ENCODE data around the gene TCEANC. TPM values are rescaled to one million over a fixed set of nuclear protein-coding genes. Genes with fewer than 3 reads are reported as not detected.
"Not testable (repeated sequence)": the region's sequence is repeated elsewhere in the genome, so short reads cannot be mapped to it uniquely, and the experiment has no call there.

TCEANC gene
- total RNA-seq, 4 donors from 2014 or later, result 1.3 to 2.6 (median 2.0) TPM

DNA sequence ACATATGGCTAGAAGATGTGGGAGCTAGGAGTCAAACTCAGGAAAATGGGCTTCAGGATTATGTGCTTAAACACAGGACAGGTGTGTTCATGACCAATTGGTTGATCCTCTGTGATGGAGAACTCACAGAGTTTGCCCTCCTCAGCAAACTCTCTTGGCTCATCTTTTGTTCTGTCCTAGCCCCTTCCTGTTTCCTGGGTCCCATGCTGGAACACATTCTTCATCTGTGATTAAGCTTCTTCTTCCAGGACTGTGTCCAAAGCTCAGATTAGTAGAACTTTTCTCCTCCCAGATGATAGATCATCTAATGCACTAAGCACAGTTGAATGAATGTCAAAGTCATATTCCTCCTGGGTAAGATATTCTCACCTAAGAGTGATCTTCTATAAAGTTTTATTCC, 38.8 kb upstream of the TCEANC start:
- Histone ChIP-seq H3K27me3 (no peaks in the 10 kb centered on the region), H3K27ac (no peak overlapping the region), H3K4me1 (peaks cover 0 to 10% (median 0%) of the 10 kb centered on the region in 3 donors), H3K9me3 (no peaks in the 10 kb centered on the region), H3K4me3 (no peak overlapping the region), H3K36me3 (peaks cover 0 to 1% (median 0%) of the 10 kb centered on the region in 3 donors)
- DNase-seq, result no peak
- intact Hi-C loops (cut with DNase I), result no loop called here
- no peak for TF ChIP-seq POLR2A (IDR thresholded peaks at IDR 0.05)
- TF ChIP-seq, protein P1, sequence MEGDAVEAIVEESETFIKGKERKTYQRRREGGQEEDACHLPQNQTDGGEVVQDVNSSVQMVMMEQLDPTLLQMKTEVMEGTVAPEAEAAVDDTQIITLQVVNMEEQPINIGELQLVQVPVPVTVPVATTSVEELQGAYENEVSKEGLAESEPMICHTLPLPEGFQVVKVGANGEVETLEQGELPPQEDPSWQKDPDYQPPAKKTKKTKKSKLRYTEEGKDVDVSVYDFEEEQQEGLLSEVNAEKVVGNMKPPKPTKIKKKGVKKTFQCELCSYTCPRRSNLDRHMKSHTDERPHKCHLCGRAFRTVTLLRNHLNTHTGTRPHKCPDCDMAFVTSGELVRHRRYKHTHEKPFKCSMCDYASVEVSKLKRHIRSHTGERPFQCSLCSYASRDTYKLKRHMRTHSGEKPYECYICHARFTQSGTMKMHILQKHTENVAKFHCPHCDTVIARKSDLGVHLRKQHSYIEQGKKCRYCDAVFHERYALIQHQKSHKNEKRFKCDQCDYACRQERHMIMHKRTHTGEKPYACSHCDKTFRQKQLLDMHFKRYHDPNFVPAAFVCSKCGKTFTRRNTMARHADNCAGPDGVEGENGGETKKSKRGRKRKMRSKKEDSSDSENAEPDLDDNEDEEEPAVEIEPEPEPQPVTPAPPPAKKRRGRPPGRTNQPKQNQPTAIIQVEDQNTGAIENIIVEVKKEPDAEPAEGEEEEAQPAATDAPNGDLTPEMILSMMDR (IDR thresholded peaks at IDR 0.05), result no peak

- TF ChIP-seq, protein P1 (IDR thresholded peaks at IDR 0.05), result no peak
- no peak for TF ChIP-seq POLR2A (IDR thresholded peaks at IDR 0.05)
- Histone ChIP-seq H3K36me3 (peaks cover 0 to 7% (median 0%) of the 10 kb centered on the region in 3 donors), H3K9me3 (peaks cover 0 to 7% (median 0%) of the 10 kb centered on the region in 3 donors), H3K4me3 (no peak overlapping the region), H3K4me1 (no peaks in the 10 kb centered on the region), H3K27me3 (no peaks in the 10 kb centered on the region), H3K27ac (no peak overlapping the region)
- intact Hi-C loops (cut with DNase I), result no loop called here
- DNase-seq, result no peak
- WGBS, 2 donors, result 53 to 80% methylated on average over 1 of the region's 1 CpG
Measured at GRCh38 chrX:13620207-13620606, 32.7 kb upstream of the TCEANC start.

- TF ChIP-seq, protein P1 (IDR thresholded peaks at IDR 0.05), result no peak
- TF ChIP-seq POLR2A (IDR thresholded peaks at IDR 0.05), result no peak
- peaks cover 0 to 7% (median 0%) of the 10 kb centered on the region in 3 donors for H3K9me3 ChIP-seq
- H3K27me3 ChIP-seq, result no peaks in the 10 kb centered on the region
- H3K4me1 ChIP-seq, result no peaks in the 10 kb centered on the region
- intact Hi-C loops (cut with DNase I), result no loop called here
- peaks cover 0 to 7% (median 0%) of the 10 kb centered on the region in 3 donors for H3K36me3 ChIP-seq
- 73 to 87% methylated on average over 3 of the region's 3 CpGs for WGBS, 2 donors
- H3K27ac ChIP-seq, result no peak overlapping the region
- no peak overlapping the region for H3K4me3 ChIP-seq
- no peak for DNase-seq
Measured at GRCh38 chrX:13622401-13622964, 30.5 kb upstream of the TCEANC start.

DNA sequence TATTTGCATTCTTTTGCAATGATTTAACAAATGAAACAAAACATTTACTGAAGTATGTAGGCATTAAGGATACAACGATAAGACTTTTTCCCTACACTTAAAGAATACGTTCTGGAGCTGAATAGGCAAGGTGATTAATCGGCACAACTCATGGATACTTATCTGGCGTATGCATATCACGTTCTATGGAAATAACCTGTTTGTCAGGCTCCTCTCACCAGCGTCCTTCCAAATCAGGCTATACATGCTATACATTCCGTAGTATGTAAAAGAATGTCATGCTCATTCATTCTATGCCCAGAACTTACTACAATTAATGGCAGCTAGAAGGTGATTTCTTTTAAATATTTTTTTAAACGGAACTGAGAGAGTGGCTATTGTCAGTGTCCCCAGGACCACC, 25.6 kb upstream of the TCEANC start:
- 63 to 80% methylated on average over 8 of the region's 8 CpGs for WGBS, 2 donors
- Histone ChIP-seq H3K4me1 (no peaks in the 10 kb centered on the region), H3K4me3 (no peak overlapping the region), H3K9me3 (peaks cover 0 to 12% (median 0%) of the 10 kb centered on the region in 3 donors), H3K36me3 (peaks cover 0 to 10% (median 0%) of the 10 kb centered on the region in 3 donors), H3K27me3 (no peaks in the 10 kb centered on the region), H3K27ac (no peak overlapping the region)
- DNase-seq, result no peak
- intact Hi-C loops (cut with DNase I), result no loop called here
- TF ChIP-seq, protein P1 (IDR thresholded peaks at IDR 0.05), result no peak
- no peak for TF ChIP-seq POLR2A (IDR thresholded peaks at IDR 0.05)

DNA sequence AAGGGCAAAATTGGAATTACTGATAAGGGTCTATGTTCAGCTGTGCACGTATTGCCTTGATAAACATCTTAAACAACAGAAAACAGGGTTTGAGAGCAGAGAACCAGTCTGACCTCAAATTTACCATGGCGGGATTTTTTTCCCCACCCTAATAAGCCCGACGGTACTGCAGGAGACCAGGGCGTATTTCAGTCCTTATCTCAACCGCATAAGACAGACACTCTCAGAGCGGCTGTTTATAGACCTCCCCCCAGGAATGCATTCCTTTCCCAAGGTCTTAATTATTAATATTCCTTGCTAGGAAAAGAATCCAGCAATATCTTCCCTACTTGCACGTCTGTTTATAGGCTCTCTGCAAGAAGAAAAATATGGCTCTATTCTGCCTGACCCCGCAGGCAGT, 15.7 kb upstream of the TCEANC start:
- H3K27ac ChIP-seq; DNase-seq; H3K36me3 ChIP-seq; intact Hi-C loops (cut with DNase I); H3K4me3 ChIP-seq; H3K27me3 ChIP-seq: not testable (repeated sequence)
- Histone ChIP-seq H3K4me1 (peaks cover 0 to 16% (median 0%) of the 10 kb centered on the region in 3 donors), H3K9me3 (peaks cover 0 to 12% (median 0%) of the 10 kb centered on the region in 3 donors)
- WGBS, 2 donors, result 85 to 100% methylated on average over 9 of the region's 9 CpGs

Measured in esophagus squamous epithelium (tissue), 5 donors.